ENCODE data around the gene TMBIM1.

Gene TMBIM1

GRCh38 chr2:218272531-218273212, 19.6 kb downstream of the TMBIM1 start:
- DNase-seq (ENCODE audit: low spot score), result peak; percentile 81

DNA sequence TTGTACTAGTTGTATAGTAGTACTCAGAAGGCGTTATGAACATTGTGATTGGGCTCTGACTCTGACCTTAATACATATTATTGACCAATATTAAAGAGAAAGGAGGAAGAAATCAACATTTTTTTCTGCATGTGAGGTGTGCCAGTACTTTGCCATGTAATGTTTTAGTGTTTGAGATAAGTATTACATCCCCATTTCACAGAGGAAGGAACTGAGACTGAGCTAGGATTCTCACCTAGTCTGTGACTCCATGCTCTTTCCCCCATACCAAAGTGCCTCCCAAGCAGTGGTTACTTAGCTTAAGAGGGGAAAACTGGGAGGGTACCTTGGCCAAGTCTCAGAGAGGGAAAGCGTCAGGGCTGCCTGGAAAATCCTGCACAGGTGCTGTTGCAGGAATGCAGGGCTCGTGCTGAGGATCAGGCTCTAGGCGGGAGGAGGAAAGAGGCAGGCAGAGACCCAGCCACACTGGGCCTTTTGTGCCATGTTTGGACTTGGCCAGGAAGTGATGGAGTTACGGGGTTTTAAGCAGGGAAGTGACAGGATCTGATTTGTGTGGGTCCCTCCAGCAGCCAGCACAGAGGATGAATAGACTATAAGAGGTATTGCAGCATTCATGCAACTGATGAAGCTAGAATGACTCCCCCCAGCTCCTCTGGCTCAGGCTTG, 20.3 kb downstream of the TMBIM1 start:
- no peak for DNase-seq (ENCODE audit: low spot score)

DNA sequence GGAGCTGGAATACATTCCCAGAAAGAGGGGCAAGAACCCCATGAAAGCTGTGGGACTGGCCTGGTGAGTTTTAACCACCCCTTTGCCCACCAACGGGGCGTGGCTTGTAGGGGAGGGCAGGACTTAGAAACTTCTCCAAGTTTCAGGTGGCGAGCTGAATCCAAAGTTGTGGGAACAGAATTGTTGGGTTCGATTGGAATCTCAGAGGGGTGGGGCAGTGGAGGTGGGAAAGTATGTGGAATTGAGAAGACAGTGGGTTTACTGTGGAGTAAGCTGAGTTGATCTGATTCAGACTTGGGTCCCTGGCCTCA, 20.9 kb downstream of the TMBIM1 start:
- no peak for DNase-seq (ENCODE audit: low spot score)

- peak; percentile 37 for DNase-seq (ENCODE audit: low spot score)
These were observed 21.4 kb downstream of the TMBIM1 start for GRCh38 chr2:218270721-218271486.

- peak; percentile 99 for DNase-seq (ENCODE audit: low spot score)
These were observed 22.2 kb downstream of the TMBIM1 start, which contains the start of the genes AAMP and PNKD for GRCh38 chr2:218269900-218270720. Gene AAMP (minus strand): TSS chr2:218270137. CDS start chr2:218270086, 51 bp downstream. Gene PNKD (plus strand): TSS chr2:218270519. CDS start chr2:218270536, 17 bp downstream.

DNA sequence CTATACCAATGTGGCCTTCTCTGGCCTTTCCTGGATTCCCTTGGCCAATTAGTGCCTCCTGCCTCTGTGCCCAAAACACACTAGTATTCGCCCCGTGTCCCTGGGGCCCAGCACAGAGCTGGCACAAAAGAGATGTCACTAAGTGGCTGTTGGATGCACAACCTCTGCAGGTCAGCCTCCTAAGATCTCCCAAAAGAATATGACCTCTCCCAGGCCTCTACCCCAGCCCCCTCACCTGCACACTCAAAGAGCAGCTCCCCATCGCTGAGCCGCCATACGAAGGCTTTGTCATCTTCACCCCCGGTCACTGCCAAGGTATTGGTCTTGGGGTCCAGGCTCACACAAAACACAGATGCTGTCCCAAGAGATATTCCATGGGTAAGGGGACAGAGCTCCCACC, 25.0 kb downstream of the TMBIM1 start:
- no peak for DNase-seq (ENCODE audit: low spot score)

DNA sequence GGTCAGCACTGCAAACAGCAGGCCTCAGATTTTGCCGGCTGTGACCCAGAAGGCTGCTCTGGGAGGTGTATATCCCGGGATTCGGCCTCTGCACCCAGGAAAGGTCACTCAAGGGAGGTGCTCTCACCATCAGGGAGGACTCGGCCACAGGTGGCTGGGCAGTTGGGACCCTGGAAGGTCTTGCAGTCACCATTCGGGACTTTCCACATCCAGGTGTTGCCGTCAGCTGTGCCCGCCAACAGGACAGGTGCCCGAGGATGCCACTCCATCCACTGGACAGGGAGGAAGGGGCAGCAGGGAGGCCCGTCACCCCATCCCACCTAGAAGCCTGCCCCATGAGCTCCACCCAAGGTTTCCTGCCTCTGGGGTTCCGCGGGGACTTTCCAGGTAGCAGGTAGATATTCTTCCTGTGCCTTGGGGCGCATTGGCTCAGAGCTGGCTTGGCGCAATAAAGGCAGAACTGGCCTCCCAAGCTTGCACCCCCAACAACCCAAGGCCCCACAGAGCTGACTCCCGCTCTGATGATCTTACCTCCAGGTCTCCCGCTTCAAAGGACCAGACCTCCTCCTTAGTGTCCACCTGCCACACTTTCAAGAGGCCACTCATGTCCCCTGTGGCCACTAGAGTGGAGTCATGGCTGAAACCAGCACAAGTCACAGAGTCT, 25.9 kb downstream of the TMBIM1 start:
- DNase-seq (ENCODE audit: low spot score), result no peak

DNA sequence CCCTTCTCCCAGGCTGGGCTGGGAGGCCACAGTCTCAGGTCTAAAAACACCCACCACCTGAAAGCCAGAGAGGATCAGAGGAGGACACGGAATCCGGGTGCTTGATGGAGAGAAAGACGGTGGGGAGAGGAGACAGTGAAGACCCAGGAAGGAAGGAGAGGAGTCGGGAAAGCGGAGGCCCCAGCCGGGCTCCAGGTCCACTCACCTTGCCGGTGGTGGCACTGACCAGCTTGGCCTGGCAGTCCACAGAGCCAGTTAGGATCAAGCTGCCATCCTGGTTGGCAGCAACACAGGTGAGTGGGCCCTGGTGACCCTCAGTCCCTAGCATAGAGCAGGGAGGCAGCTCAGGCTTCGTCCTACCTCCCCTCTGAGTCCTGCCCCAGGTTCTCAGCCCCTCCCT, 26.7 kb downstream of the TMBIM1 start:
- no peak for DNase-seq (ENCODE audit: low spot score)

DNA sequence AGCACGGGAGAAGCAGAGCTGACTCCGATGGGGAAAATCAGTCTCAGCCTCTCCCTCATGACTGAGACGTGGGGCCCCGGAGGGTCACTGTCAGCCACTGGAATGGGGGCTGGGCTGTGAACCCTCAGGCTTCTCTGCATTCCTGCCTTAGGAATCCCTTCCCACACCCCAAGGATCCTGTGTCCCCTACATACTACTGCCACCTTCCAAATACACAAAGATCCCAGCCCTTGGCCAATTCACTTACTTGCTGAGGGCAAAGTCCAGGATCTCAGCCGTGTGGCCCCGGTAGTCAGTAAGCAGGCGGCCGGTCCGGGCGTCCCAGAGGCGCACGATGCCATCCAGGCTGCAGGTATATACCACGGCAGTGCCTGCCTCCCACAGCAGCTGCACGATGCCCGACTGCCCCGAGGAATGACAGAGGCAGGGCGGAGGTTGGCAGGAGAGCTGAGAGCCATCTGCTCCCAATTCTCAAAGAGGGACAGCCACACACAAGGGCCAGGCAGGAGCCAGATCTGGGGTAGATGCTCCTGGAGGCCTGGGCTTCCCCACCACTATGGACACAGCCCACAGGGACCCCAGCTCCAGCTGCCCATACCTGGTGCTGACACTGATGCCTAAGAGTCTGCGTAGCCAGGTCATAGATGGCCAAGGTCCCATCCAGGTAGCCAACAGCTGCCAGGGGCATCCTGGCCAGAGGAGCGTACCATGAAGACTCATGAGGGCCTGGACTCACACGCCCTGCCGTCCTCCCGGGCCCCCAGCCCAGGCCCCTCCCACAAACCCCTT, 27.3 kb downstream of the TMBIM1 start:
- no peak for DNase-seq (ENCODE audit: low spot score)

- no peak for DNase-seq (ENCODE audit: low spot score)
These were observed 28.3 kb downstream of the TMBIM1 start for GRCh38 chr2:218263817-218264641.

DNA sequence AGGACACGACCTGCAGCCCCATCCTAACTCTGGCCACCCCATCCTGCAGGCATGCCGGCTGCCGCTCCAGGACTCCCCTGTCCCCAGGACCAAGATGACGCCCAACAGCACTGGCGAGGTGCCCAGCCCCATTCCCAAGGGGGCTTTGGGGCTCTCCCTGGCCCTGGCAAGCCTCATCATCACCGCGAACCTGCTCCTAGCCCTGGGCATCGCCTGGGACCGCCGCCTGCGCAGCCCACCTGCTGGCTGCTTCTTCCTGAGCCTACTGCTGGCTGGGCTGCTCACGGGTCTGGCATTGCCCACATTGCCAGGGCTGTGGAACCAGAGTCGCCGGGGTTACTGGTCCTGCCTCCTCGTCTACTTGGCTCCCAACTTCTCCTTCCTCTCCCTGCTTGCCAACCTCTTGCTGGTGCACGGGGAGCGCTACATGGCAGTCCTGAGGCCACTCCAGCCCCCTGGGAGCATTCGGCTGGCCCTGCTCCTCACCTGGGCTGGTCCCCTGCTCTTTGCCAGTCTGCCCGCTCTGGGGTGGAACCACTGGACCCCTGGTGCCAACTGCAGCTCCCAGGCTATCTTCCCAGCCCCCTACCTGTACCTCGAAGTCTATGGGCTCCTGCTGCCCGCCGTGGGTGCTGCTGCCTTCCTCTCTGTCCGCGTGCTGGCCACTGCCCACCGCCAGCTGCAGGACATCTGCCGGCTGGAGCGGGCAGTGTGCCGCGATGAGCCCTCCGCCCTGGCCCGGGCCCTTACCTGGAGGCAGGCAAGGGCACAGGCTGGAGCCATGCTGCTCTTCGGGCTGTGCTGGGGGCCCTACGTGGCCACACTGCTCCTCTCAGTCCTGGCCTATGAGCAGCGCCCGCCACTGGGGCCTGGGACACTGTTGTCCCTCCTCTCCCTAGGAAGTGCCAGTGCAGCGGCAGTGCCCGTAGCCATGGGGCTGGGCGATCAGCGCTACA, 29.4 kb downstream of the TMBIM1 start:
- no peak for DNase-seq (ENCODE audit: low spot score)

DNA sequence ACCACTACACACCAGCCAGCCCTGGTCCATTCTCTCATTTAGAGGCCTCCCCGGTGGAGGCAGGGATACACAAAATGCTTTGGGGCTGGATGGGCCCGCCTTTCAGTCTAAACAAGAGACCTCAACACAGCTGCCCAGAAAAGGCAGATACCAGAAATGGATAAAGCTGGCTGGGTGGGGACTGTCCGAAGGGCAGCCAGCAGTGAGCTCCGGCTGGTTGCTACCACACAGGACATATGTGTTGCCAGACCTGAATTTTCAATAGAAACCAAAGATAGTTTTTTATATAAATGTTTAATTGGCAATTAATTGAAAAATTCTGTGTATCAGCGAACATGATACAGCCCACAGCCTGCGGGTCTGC, 30.1 kb downstream of the TMBIM1 start:
- no peak for DNase-seq (ENCODE audit: low spot score)

- DNase-seq (ENCODE audit: low spot score), result no peak
These were observed 30.7 kb downstream of the TMBIM1 start for GRCh38 chr2:218261423-218262236.

DNA sequence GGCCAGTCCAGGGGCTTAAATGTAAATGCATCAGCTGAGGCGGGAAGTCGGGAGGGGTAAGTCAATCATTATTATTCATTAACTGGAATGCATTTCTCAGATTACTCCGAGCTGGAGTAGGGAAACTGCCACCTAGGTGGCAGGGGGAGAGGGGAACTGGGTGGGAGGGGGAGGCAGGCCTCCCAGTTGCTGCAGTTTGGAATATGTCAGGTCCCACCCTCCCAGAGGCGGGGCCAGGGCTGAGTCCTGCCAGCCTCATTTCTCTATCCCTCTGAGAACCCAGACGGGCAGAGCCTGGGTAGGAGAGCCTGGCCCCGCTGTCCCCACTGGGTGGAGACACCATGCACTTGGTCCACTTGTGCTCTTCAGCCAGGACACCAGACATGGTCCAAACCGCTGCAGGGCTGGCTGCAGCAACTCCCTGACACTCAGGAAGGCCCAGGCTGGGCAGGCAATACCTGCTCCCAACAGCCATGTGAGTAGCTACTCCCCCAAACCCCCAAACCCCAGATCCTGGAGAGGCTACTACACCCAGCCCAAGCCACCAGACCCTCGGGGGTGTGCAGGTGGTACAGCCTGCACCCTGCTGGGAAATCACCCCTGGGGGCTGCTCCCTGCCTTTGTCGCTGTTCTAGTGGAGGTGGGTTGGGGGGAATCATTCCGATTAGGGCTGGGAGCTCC, 31.4 kb downstream of the TMBIM1 start, which contains the start of gene GPBAR1:
Gene GPBAR1, plus strand, starts transcription at position 274 of the 681 bp plus-strand sequence. CDS start 1,710 bp downstream, outside the sequence.
- no peak for DNase-seq (ENCODE audit: low spot score)

- no peak for DNase-seq (ENCODE audit: low spot score)
These were observed 32.1 kb downstream of the TMBIM1 start for GRCh38 chr2:218260166-218260565.

DNA sequence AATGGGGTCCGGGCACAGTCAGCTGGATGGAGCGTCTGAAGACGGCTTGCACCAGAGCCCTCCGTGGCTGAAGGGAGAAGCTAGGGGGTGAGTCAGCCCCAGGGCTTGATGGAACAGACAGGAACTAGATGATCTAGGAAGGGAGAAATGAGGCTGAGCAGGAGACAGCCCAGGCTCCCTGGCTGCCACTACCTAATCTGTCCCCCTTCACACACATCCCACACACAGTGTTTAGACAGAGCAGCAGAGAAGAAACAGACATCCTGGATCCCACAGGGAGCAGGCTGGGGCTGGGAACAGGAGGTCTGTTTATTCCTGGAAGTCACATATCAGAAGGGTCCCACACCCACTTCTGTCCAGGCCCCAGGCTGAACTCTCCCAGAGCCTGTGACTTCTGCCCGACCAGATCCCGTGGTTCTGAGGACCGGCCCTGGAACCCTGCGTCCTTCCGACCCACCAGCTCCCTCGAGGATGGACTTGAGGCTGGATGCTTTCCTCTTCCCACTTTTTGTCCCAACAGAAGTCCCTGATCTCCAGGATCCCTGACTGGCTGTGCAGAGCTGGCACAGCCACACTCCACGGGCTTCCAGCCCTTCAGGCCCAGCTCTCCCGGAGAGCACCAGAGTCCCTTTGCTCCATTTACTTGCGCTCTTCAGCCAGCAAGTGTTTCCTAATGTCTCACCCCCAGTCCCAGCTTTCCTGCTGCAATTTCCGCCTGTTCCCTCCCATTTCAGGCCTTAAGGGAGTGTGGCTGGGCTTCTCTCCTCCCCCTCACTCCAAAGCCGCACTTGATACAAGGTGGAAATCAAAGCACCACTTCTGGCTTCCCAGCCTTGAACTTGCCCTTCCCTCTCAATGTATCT, 33.0 kb downstream of the TMBIM1 start:
- peak; percentile 60 for DNase-seq (ENCODE audit: low spot score)
